8988T (cell line): ENCODE data around the gene CHST1.

ENCODE experiments used
- DNase-seq: peaks from one replicate; pipeline ENCODE4 v3.0.0; 2011

The CHST1 gene

GRCh38 chr11:45674481-45675190 lies 9.2 kb upstream of the CHST1 start:
- no peak for DNase-seq

DNA sequence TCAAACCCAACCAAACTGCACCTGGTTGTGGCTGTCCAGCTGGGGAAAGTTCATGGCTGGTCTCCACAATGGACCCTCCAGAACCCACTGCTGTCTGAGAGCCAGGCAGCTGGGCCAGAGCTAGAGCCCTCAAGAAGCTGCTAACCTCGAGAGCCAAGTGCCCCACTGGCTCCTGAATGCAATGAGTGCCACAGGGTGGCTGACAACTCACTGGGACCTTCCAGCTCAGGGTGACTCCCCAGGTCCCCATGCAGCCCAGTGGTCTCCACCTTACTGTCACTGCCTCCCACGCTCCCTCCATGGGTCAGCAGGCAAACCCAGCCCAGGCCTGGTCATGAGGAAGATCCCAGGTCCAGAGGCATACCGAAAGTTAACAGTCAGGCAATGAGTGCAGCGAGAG lies 8.0 kb upstream of the CHST1 start:
- DNase-seq: no peak

- DNase-seq: no peak
Measured at GRCh38 chr11:45672593-45672992, 7.2 kb upstream of the CHST1 start.

GRCh38 chr11:45671246-45672171 lies 6.1 kb upstream of the CHST1 start:
- no peak for DNase-seq

DNA sequence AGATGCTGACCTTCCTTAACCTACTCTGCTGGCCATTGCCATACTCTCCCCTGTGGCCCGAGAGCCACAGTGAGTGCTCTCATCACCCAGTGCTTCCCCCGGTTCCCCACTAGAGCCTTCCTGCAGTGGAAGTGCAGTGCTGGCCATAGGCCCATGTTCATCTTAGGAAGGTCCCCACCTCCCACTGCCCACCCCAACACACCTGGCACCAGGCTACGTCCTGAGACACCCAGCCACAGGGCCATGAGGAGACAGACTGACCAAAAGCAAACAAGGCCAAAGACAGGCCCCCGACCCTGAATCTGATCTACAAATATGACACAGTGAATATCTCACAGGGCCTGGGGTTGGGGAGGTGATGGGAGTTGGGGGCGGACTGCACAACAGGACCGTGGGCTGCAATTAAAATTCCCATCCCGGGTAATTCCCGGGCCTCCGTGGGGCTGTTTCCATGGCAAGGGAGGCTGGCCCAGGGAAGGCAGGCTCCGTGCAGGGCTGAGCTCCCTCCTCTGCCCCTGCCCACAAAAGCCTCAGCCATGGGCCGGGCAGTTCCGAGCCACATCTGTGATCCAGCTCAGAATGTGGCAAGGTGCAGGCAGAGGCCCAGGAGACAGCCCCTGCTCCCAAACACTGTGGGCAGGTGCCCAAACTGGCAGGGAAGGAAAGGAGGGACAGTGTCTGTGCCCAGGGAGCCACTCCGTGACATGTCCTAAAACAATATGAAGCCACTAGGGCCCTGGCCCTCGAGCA lies 5.1 kb upstream of the CHST1 start:
- DNase-seq: no peak

DNA sequence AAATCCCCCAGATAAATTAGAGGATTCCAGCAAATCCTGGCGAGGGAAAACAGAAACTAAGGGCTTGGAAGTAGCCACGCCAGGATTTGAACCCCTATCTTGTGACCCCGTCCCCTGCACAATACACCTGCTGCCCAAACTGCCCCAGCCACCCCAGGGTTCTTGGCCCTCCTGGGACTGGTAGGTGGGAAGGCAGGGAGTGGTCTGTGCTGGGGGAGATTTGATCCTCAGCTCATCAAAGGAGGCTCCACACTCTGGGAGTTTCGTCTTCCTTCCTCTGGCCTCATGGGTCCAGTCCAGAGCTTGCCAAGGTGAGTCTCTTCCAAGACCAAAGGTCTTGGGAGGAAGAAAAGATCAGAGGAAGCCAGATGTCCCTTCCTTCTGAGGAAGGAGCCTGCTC lies 4.5 kb upstream of the CHST1 start:
- no peak for DNase-seq

GRCh38 chr11:45669146-45669545 lies 3.7 kb upstream of the CHST1 start:
- no peak for DNase-seq

- DNase-seq: no peak
Measured at GRCh38 chr11:45667929-45668680, 2.7 kb upstream of the CHST1 start.

DNA sequence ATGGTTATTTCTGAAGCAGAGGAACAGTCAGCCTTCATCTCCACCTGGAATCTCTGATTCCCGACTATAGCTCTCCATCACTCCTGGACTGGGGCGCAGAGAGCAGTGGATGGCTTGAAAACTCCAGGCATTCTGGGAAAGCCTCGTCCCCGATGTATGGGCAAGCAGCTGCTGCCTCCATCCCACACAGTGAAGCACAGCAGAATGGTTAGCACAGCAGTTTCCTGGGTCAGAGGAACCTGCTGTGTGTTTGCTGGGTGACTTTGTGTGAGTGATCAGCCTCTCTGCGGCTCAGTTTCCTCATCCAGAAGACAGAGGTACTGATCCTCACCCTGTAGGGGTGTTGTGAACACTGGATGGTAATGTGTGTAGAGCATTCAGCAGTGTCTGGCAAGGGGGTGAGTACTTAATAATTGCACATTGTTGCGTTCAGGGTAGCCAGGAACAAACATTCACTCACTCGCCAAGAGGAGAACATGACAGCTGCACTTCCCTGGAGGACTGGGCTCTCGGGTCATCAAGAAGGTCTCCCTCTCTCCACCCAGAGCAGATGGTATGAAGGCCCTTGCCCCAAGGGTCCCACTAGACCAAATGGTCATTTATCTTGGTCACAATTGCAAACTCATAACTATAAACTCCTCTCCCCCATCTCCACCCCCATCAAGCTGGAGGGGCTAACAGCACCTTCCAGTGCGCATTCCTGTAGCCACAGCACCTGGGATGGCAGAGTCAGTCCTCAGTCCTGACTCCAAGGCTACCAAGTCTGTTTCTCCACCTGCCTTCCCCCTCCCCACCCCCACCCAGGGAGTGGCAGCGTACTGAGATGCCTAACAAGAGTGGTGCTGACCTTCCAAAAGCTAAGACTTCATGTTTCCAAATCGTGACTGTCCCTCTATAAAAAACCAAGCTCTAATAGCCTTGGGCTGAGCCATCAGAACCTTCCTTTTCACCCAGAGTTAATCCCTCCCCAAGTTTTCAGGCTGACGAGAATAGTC lies 1.5 kb upstream of the CHST1 start:
- no peak for DNase-seq

DNA sequence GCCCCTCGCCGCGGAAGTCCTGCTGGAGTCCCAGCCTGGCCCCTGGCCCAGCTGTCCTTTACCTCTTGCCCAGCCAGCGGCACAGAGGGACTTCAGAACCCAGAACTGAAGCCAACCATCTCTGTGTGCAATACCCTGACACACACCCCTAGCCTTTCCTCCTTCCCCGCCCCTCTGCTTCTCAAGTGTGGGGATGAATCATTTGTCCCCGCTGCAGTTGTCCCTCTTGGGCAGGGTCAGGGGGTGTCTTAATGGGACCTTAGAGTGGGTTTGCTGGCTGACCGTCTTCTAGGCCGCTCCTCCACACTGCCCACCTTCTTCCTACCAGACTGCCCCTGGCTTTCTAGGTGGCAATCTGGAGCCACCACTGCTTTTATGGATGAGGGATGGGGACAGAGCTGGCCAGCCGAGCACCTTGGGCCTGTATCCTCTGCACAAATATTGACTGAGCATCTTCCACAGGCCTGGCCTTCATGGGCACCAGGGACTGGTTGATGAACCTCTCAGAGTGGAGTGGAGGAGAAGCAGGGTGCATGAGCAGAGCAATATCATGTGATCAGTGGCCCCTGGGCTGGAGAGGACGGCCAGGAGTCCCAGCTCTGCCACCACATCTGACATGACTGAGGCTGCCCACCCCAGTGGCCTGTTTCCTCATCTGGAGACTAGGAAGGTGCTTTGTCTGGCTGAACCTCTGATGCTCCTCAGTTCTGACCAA lies 668 bp upstream of the CHST1 start:
- no peak for DNase-seq

- DNase-seq: no peak
Measured at GRCh38 chr11:45664376-45665205, 831 bp downstream of the CHST1 start.

GRCh38 chr11:45663486-45664375 lies 1.7 kb downstream of the CHST1 start:
- no peak for DNase-seq

- no peak for DNase-seq
Measured at GRCh38 chr11:45662665-45663485, 2.5 kb downstream of the CHST1 start.

- no peak for DNase-seq
Measured at GRCh38 chr11:45662096-45662664, 3.2 kb downstream of the CHST1 start.

DNA sequence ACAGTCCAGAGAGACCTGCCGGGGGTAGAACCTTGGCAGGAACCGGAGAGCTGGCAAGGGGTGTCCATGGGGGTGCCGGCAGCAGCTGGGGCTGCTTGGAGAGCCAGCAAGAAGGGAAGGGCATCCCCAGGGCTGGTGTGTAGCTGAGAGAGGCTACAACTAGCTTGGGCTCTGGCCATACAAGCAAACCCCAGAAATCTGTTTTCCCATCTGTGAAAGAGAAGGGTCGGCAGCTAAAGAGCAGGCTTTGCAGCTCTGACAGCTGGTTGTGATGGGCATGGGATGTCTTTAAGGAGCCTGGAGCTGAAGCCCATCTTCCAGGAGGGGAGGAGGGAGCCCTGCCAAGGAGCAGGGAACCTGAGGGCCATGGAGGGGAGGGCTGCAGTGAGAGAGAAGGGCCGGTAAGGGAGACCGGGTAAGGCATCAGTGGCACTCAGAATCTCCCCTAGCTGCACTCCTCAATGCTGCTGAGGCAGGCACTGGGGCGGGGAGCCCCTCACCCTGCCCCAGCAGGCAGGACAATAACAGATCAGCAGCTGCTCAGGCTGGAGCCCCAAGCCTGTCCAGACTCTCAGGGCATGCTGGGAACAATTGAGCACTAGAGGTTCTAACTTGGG lies 3.9 kb downstream of the CHST1 start:
- no peak for DNase-seq

GRCh38 chr11:45660729-45661438 lies 4.5 kb downstream of the CHST1 start:
- no peak for DNase-seq
